ENCODE measurements around the gene ELANE.
"Not testable (repeated sequence)": the region's sequence is repeated elsewhere in the genome, so short reads cannot be mapped to it uniquely, and the experiment has no call there.

ELANE gene

GRCh38 chr19:862581-863314 lies 10.6 kb downstream of the ELANE start:
- peak; percentile 61 for DNase-seq (ENCODE audit: low read depth)

- DNase-seq (ENCODE audit: low read depth): no peak
These were observed 11.2 kb downstream of the ELANE start for GRCh38 chr19:863315-863620.

- DNase-seq (ENCODE audit: low read depth): no peak
These were observed 14.7 kb downstream of the ELANE start for GRCh38 chr19:866769-867300.

- no peak for DNase-seq (ENCODE audit: low read depth)
These were observed 15.2 kb downstream of the ELANE start for GRCh38 chr19:867301-867793.

- no peak for DNase-seq (ENCODE audit: low read depth)
These were observed 15.9 kb downstream of the ELANE start for GRCh38 chr19:867855-868457.

- DNase-seq (ENCODE audit: low read depth): no peak
These were observed 16.5 kb downstream of the ELANE start for GRCh38 chr19:868458-869244.

- DNase-seq (ENCODE audit: low read depth): no peak
These were observed 17.4 kb downstream of the ELANE start for GRCh38 chr19:869245-870177.

- no peak for DNase-seq (ENCODE audit: low read depth)
These were observed 18.2 kb downstream of the ELANE start for GRCh38 chr19:870314-870713.

GRCh38 chr19:870963-871401 lies 18.9 kb downstream of the ELANE start:
- no peak for DNase-seq (ENCODE audit: low read depth)

GRCh38 chr19:871446-872265 lies 19.6 kb downstream of the ELANE start:
- DNase-seq (ENCODE audit: low read depth): no peak

- peak; percentile 72 for DNase-seq (ENCODE audit: low read depth)
These were observed 20.3 kb downstream of the ELANE start for GRCh38 chr19:872266-872951.

GRCh38 chr19:873084-873483 lies 21.0 kb downstream of the ELANE start:
- DNase-seq (ENCODE audit: low read depth): peak; percentile 38

GRCh38 chr19:873561-874041 lies 21.5 kb downstream of the ELANE start:
- no peak for DNase-seq (ENCODE audit: low read depth)

- DNase-seq (ENCODE audit: low read depth): no peak
These were observed 23.3 kb downstream of the ELANE start for GRCh38 chr19:875265-875879.

GRCh38 chr19:876089-876488 lies 24.0 kb downstream of the ELANE start:
- DNase-seq (ENCODE audit: low read depth): no peak

GRCh38 chr19:876780-877314 lies 24.7 kb downstream of the ELANE start:
- DNase-seq (ENCODE audit: low read depth): no peak

GRCh38 chr19:877992-878660 lies 26.0 kb downstream of the ELANE start:
- DNase-seq (ENCODE audit: low read depth): not testable (repeated sequence)

- DNase-seq (ENCODE audit: low read depth): not testable (repeated sequence)
These were observed 26.9 kb downstream of the ELANE start for GRCh38 chr19:878751-879561.
